GM21786 (cell line): ENCODE measurements around the gene SDS.
"Not testable (repeated sequence)": the region's sequence is repeated elsewhere in the genome, so short reads cannot be mapped to it uniquely, and the experiment has no call there.

Source experiments
- ATAC-seq: cut with Tn5 transposase; IDR thresholded peaks from one replicate; pipeline ENCODE4 v1.9.1; 2021; ENCODE audit not compliant: unreplicated experiment

The SDS gene

DNA sequence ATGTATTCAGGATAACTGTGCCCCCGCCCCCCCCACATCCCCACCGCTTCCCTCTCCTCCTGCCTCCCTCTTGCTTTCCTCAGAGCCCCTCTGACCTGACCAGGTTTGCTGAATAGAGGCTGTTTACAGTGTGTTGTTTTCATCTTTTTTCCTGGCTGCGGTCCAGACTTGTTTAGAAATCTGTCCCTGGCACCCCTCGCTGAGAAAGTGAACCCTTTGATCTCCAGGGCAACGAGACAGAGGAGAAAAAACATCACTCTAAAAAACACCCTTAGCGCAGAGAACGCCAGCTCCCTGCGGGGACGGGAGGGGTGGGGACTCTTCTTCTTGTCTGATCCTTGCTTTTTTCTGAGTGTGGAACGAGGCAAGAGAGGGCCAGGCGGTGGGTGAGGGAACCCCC is 22.5 kb downstream of the SDS start:
- no peak for ATAC-seq

DNA sequence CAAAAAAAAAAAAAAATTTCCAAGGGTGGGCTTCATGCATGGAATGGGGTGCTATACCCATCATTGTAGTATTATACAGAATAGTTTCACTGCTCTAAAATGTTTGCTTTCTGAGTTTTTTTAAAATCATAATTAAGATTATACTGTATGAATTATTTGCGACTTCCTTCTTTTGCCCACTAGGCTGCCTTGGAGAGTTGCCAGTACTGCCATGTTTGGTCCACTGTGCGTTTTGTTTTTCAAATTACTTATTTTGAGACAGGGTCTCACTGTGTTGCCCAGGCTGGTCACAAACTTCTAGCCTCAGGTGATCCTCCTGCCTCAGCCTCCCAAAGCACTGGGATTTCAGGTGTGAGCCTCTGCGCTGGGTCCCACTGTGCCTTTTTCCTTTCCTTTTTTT is 25.4 kb downstream of the SDS start:
- no peak for ATAC-seq

- ATAC-seq = no peak
These were observed 28.8 kb downstream of the SDS start for GRCh38 chr12:113374823-113375428.

DNA sequence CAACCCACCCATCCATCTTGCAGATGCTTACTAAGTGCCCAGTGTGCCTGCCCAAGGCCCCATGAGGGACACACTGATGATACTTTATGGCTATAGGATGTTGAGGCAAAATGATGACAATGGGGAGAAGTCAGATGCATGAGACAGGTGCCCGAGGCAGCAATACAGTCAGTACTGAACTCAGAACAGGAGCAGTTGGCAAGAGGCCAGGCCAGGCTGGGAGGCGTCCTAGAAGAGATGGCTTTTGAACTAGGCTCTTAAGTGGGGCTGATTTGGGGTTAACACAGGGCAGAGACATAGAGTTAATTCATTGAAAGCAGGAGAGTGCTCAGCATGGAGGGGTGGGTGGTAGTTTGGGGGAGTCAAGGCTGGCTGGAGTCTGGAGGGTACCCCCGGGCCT is 29.7 kb downstream of the SDS start:
- ATAC-seq = no peak

GRCh38 chr12:113373440-113373839 is 30.2 kb downstream of the SDS start:
- no peak for ATAC-seq

- no peak for ATAC-seq
These were observed 31.3 kb downstream of the SDS start for GRCh38 chr12:113372371-113372770.

DNA sequence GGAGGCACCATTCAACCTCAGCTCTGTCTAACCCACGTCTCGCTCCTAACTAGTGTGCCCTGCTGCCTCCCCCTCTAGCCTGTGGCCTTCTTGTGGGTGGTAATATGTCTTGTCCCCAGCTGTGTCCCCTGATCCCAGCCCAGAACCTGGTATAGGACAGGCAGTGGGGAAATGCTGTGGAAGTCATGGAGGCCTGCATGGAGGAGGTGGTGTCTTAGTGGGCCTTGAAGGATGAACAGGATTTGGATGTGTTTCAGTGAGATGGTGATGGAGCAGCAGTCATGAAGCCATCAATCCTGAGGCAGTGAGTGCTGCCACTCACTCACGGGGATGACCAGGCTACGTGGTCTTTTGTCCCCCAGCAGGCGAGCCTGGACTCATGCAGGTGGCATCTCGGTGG is 31.9 kb downstream of the SDS start:
- no peak for ATAC-seq

DNA sequence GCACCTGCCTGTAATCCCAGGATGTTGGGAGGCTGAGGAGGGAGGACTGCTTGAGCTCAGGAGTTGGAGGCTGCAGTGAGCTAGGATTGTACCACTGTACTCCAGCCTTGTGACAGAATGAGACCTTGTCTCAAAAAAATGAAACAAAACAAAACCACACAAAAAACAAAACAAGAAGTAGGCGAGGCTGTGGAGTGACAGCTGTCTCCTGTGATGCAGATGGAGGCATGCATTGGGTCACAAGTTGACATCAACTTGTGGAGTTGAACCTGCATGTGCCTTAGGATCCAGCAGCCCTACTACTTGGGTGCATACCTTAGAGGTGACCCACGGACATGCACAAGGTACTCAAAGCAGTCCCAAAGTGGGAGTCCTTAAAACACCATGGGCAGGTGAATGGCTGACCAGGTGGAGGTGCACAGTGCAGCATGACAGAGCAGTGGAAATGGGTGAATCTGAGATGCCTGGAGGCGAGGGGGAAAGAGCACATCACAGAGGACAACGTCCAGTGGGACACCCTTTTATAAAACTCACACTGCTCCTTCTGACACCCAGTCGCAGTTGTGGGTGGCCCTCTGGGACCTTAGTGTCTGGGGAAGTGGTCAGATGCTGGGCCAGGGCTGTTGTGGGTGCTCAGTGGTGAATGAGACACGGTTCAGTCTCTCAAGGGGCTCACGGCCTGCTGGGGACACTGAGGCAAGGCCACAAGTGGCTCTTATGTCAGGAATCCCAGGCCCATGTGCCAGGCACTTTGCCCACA is 32.6 kb downstream of the SDS start:
- ATAC-seq = no peak

- ATAC-seq = no peak
These were observed 34.2 kb downstream of the SDS start for GRCh38 chr12:113369391-113369985.

DNA sequence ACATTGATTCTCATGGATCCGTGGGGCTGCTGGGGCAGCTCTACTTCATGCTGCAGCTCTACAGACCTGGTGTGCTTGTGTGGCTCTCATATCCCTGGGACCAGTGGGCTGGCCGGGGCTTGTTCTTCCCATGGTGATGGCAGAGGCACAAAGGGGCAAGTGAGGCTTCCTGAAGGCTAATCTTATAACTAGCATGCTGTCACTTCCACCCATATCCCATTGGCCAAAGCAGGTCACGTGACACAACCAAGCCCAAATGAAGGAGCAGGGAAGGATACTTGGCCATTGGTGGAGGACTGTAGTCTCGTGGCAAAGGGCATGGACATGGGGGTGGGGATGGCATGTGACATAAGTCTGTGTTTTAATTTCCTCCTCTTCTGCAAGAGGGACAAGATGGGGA is 35.4 kb downstream of the SDS start:
- ATAC-seq = no peak

- ATAC-seq = no peak
These were observed 36.9 kb downstream of the SDS start for GRCh38 chr12:113366827-113367226.

- no peak for ATAC-seq
These were observed 37.9 kb downstream of the SDS start for GRCh38 chr12:113365639-113366395.

DNA sequence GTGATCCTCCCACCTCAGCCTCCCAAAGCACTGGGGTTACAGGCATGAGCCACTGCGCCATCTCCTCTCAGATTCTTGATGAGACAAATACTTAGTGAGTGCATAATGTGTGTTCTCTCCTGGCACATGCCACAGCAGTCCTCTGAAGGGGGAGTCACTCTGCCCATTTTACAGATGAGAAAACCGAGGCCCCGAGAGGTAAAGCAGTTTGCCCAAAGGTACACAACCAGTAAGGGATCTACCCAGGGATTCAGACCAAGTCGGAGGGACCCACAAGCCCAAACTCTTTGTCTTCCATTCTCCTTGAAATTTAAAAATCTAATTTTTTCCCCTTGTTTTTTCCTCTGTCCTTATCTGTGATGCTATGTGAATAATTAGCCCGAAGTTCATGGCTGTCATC is 39.0 kb downstream of the SDS start:
- ATAC-seq = no peak

GRCh38 chr12:113361574-113362370 is 41.9 kb downstream of the SDS start:
- no peak for ATAC-seq

GRCh38 chr12:113359939-113360748 is 43.5 kb downstream of the SDS start:
- no peak for ATAC-seq

GRCh38 chr12:113359133-113359938 is 44.4 kb downstream of the SDS start:
- no peak for ATAC-seq

- ATAC-seq = peak; percentile 83
These were observed 45.1 kb downstream of the SDS start, which contains the start of gene PLBD2 for GRCh38 chr12:113358381-113359132. TSS of gene PLBD2 (plus strand) at chr12:113358587. CDS start at chr12:113358601, 14 bp downstream.

DNA sequence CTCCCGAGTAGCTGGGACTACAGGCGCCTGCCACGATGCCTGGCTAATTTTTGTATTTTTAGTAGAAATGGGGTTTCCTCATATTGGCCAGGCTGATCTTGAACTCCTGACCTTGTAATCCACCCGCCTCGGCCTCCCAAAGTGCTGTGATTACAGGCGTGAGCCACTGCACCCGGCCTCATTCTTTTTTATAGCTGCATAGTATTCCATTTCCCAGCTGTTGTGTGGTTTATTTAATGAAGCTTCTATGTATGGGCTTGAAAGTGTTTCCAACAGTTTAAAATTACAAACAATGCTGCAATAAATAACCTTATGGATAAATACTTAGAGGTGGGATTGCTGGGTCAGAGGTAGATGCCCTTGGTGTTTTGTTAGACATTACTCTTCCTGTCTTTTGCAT is 49.5 kb downstream of the SDS start:
- ATAC-seq = not testable (repeated sequence)
